Nephron progenitor cell (in vitro differentiated cells): ENCODE results near the gene GALNT18.

Experiments
- DNase-seq: peaks from one replicate; pipeline ENCODE4 v3.0.0; 2021
- H3K27ac Mint-ChIP-seq: 2 replicates; pipeline ENCODE4 v1.8.0; 2021; ENCODE audit warnings: mild to moderate bottlenecking, moderate library complexity, mixed read lengths
- H3K27me3 Mint-ChIP-seq: 2 replicates; pipeline ENCODE4 v1.8.0; 2021; ENCODE audit warnings: mild to moderate bottlenecking, low read depth, mixed read lengths; ENCODE audit not compliant: poor library complexity
- H3K36me3 Mint-ChIP-seq: 2 replicates; pipeline ENCODE4 v1.8.0; 2021; ENCODE audit warnings: low read depth, mixed read lengths
- H3K4me1 Mint-ChIP-seq: 2 replicates; pipeline ENCODE4 v1.8.0; 2021; ENCODE audit warnings: mixed read lengths
- H3K4me3 Mint-ChIP-seq: 2 replicates; pipeline ENCODE4 v1.8.0; 2021; ENCODE audit warnings: mild to moderate bottlenecking, moderate library complexity, mixed read lengths
- H3K9me3 Mint-ChIP-seq: 2 replicates; pipeline ENCODE4 v1.8.0; 2021; ENCODE audit warnings: mild to moderate bottlenecking, moderate library complexity, mixed read lengths
- TF ChIP-seq, protein P1 (sequence below): fragments of 200-600 bp; sonication (generic); IDR thresholded peaks from 2 replicates; pipeline ENCODE4 v1.5.0; 2021; ENCODE audit warnings: antibody characterized with exemption

GALNT18 gene

DNA sequence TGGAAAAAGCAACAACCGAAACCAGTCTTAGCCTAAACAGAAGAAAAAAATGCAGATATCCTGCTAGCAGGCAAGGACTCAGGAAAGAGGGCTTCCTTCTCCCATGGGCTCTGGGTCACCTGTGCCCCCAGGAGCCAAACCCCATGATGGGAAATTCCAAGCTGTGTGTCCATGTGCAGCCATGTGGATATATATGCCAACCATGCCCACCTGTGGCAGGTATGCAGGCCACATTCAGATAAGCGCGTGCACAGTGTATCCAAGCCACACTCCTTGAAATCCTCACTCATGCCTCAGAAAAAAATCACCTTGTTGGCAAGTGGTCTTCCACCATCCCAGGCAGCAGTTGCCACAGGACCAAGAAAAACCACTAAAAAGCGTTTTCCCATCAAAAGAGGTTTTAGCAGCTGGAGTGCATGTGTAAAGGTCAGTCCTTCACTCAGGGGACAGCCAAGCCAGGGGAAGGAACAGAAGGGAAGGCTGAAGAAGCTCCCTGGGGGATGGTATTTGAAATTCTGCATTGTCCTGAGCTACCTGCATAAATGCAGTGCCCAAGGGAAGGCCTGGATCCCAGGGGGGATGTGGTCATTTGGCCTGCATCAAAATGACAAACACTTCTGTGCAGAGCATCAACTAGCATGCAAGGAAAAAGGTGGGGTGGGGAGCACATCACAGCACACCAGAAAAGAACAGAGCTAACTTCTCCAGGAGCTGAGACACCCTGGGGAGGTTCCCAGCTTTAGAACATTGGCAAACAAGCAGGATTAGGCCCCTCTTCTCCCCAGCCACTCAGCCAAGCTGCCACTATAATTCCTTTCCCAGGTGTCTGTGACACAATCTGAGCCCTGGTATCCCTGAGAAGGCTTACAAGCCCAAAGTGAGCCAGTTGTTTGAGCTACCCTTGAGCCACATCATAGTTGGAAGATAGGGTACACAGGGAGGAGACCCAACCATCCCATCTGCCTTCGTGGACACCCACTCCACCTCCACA lies 76.2 kb downstream of the GALNT18 start:
- no peaks in the 10 kb centered on the region for H3K36me3 Mint-ChIP-seq
- DNase-seq = no peak
- TF ChIP-seq, protein P1, sequence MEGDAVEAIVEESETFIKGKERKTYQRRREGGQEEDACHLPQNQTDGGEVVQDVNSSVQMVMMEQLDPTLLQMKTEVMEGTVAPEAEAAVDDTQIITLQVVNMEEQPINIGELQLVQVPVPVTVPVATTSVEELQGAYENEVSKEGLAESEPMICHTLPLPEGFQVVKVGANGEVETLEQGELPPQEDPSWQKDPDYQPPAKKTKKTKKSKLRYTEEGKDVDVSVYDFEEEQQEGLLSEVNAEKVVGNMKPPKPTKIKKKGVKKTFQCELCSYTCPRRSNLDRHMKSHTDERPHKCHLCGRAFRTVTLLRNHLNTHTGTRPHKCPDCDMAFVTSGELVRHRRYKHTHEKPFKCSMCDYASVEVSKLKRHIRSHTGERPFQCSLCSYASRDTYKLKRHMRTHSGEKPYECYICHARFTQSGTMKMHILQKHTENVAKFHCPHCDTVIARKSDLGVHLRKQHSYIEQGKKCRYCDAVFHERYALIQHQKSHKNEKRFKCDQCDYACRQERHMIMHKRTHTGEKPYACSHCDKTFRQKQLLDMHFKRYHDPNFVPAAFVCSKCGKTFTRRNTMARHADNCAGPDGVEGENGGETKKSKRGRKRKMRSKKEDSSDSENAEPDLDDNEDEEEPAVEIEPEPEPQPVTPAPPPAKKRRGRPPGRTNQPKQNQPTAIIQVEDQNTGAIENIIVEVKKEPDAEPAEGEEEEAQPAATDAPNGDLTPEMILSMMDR = no peak
- no peak overlapping the region for H3K4me3 Mint-ChIP-seq
- no peaks in the 10 kb centered on the region for H3K9me3 Mint-ChIP-seq
- H3K27me3 Mint-ChIP-seq = peaks cover 9% of the 10 kb centered on the region
- H3K4me1 Mint-ChIP-seq = no peaks in the 10 kb centered on the region
- H3K27ac Mint-ChIP-seq = no peak overlapping the region

DNA sequence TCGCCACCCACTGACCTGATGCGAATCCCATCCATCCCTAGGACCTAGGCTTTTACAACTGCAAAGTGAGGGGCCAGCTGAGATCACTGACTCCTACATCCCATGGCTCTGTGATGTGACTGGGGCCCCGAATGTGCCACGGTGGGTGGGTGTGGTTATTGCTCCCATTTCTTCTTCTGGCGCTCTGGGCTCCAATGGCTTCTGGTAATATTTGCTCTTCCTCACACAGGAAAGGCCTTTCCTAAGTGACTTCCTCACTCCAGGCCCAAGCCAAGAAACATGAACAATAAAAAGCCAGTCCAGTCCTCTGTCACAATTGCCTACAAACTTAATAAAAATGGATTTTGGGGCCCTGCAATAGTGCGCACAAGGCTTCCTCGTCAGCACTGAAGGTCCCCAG lies 78.1 kb downstream of the GALNT18 start:
- no peak for DNase-seq
- peaks cover 7% of the 10 kb centered on the region for H3K27me3 Mint-ChIP-seq
- no peak overlapping the region for H3K4me3 Mint-ChIP-seq
- no peak overlapping the region for H3K27ac Mint-ChIP-seq
- H3K36me3 Mint-ChIP-seq = no peaks in the 10 kb centered on the region
- H3K9me3 Mint-ChIP-seq = no peaks in the 10 kb centered on the region
- H3K4me1 Mint-ChIP-seq = peaks cover 18% of the 10 kb centered on the region
- TF ChIP-seq, protein P1 = no peak

DNA sequence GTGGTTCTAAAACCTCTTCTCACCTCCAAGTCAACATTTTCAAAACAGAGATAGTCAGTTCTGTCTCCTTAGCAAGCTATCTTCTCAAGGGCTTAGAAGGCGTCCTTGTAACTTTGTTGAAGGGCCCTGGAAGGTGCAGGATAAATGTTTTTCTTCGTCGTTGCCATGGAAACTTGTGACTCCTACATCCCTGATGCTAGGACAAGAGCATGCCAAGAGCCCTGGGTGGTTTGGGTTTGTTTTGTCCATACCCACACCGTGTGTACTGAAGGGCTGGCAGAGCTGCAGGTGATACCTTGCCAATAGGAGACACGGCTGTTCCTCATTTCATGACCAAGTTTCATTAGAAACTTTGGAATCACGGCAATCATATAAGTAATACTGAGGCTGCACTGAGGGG lies 81.6 kb downstream of the GALNT18 start:
- H3K9me3 Mint-ChIP-seq = no peaks in the 10 kb centered on the region
- no peak overlapping the region for H3K4me3 Mint-ChIP-seq
- DNase-seq = no peak
- TF ChIP-seq, protein P1 = no peak
- H3K36me3 Mint-ChIP-seq = no peaks in the 10 kb centered on the region
- H3K4me1 Mint-ChIP-seq = peaks cover 24% of the 10 kb centered on the region
- peaks cover 3% of the 10 kb centered on the region for H3K27me3 Mint-ChIP-seq
- H3K27ac Mint-ChIP-seq = no peak overlapping the region

DNA sequence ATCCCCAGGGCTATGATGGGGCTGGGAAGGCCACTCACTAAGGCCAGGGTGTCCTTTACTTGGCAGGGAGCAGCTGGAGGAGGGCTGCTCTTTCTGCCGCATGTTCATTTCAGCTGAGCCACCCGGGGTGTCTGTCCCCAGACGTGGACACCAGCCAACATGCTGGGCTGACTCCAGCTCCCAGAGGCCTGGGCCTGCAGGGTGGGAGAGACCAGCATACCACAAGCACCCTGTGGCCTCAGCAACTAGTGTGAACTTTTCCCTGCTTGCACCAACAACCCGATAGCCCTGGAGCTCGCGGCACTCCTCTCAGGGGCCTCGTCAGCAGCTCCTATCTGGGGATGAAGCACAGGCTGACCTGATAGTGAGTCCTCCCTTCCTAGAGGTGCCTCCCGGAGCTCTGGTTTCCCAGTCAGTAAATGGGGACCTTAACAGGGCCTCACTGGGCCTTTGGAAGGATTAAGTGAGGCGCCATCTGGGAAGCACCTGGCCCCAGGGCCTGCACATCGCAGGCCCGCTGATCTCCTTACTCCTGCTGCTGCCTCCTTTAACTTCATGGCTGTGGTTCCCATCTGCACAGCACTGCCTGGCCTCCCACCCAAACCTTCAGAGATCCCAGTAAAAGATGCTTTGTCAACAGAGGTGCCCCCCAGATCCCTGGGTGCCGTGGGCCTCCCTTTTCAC lies 83.4 kb downstream of the GALNT18 start:
- no peaks in the 10 kb centered on the region for H3K9me3 Mint-ChIP-seq
- no peaks in the 10 kb centered on the region for H3K36me3 Mint-ChIP-seq
- H3K4me3 Mint-ChIP-seq = no peak overlapping the region
- TF ChIP-seq, protein P1 = no peak
- H3K27me3 Mint-ChIP-seq = peaks cover 7% of the 10 kb centered on the region
- no peak for DNase-seq
- H3K4me1 Mint-ChIP-seq = peaks cover 24% of the 10 kb centered on the region
- no peak overlapping the region for H3K27ac Mint-ChIP-seq

DNA sequence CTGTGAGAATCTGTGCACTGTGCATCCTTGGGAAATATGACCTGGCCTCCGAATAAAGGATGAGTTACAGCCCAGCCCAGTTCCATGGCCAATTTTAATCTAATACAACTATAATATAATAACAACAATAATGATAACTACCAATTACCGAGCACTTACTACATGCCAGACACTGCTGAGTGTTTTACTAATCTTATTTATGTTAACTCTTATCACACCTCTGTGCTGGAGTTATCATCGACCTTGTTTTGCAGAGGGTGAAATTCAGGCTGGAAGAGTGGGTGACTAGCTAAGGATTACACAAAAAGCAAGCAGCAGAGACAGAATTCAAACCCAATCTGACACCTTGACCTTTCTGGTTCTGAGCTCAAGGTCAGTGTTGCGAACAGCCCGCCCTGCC lies 83.9 kb downstream of the GALNT18 start:
- peaks cover 12% of the 10 kb centered on the region for H3K27me3 Mint-ChIP-seq
- DNase-seq = no peak

More for the DNA sequence above, 83.9 kb downstream of the GALNT18 start:
- Mint-ChIP-seq H3K9me3 (no peaks in the 10 kb centered on the region), H3K27ac (no peak overlapping the region), H3K36me3 (no peaks in the 10 kb centered on the region), H3K4me3 (no peak overlapping the region), H3K4me1 (peaks cover 24% of the 10 kb centered on the region)
- TF ChIP-seq, protein P1 = no peak
